GM23248 (cell line): Measurements from ENCODE around the gene NUCB1. TPM values are rescaled to one million over a fixed set of nuclear protein-coding genes. Genes with fewer than 3 reads are reported as not detected.
"Not testable (repeated sequence)": the region's sequence is repeated elsewhere in the genome, so short reads cannot be mapped to it uniquely, and the experiment has no call there.

Experiments used
- DNase-seq: peaks from one replicate; pipeline ENCODE4 v3.0.0-alpha.2; 2015
- H2AFZ ChIP-seq: fragments of 200-600 bp; sonication (generic); 2 replicates; pipeline ENCODE4 v1.6.1; 2016; ENCODE audit warnings: antibody characterized with exemption
- H3F3A ChIP-seq: fragments of 200-600 bp; sonication (generic); 2 replicates; pipeline ENCODE4 v1.6.1; 2016; ENCODE audit warnings: mild to moderate bottlenecking, antibody characterized with exemption, mixed run types; ENCODE audit not compliant: insufficient read depth
- H3K27ac ChIP-seq: fragments of 200-600 bp; sonication (generic); 2 replicates; pipeline ENCODE4 v1.5.1; 2016; ENCODE audit warnings: mild to moderate bottlenecking
- H3K27me3 ChIP-seq: fragments of 200-600 bp; sonication (generic); replicated peaks from 2 replicates; pipeline ENCODE4 v1.6.1; 2016; ENCODE audit warnings: mild to moderate bottlenecking; ENCODE audit not compliant: insufficient read depth
- H3K36me3 ChIP-seq: fragments of 200-600 bp; sonication (generic); 2 replicates; pipeline ENCODE4 v1.6.1; 2016; ENCODE audit warnings: low read depth, mild to moderate bottlenecking
- H3K4me1 ChIP-seq: fragments of 200-600 bp; sonication (generic); 2 replicates; pipeline ENCODE4 v1.6.1; 2016; ENCODE audit warnings: mild to moderate bottlenecking; ENCODE audit not compliant: insufficient read depth
- H3K4me2 ChIP-seq: fragments of 200-600 bp; sonication (generic); one replicate; pipeline ENCODE4 v1.6.1; 2016; ENCODE audit warnings: mild to moderate bottlenecking; ENCODE audit not compliant: unreplicated experiment
- H3K4me3 ChIP-seq: fragments of 200-600 bp; sonication (generic); 2 replicates; pipeline ENCODE4 v1.5.1; 2016; ENCODE audit warnings: mild to moderate bottlenecking
- H3K79me2 ChIP-seq: fragments of 200-600 bp; sonication (generic); 2 replicates; pipeline ENCODE4 v1.6.1; 2016; ENCODE audit warnings: mild to moderate bottlenecking; ENCODE audit not compliant: insufficient read depth
- H3K9ac ChIP-seq: fragments of 200-600 bp; sonication (generic); 2 replicates; pipeline ENCODE4 v1.6.1; 2016; ENCODE audit warnings: mild to moderate bottlenecking
- H3K9me2 ChIP-seq: fragments of 200-600 bp; sonication (generic); 2 replicates; pipeline ENCODE4 v1.6.1; 2016; ENCODE audit warnings: mixed run types, mild to moderate bottlenecking, moderate library complexity; ENCODE audit not compliant: insufficient read depth
- H3K9me3 ChIP-seq: fragments of 200-600 bp; sonication (generic); one replicate; pipeline ENCODE4 v1.6.1; 2017; ENCODE audit warnings: low read depth
- H4K20me1 ChIP-seq: fragments of 200-600 bp; sonication (generic); 2 replicates; pipeline ENCODE4 v1.6.0; 2016; ENCODE audit not compliant: insufficient read depth
- EZH2 ChIP-seq: fragments of 200-600 bp; sonication (generic); IDR thresholded peaks from 2 replicates; pipeline ENCODE4 v1.6.1; 2018; ENCODE audit warnings: antibody characterized with exemption, mild to moderate bottlenecking; ENCODE audit not compliant: insufficient read depth, poor library complexity, severe bottlenecking
- EZH2phosphoT487 ChIP-seq: fragments of 200-600 bp; sonication (generic); IDR thresholded peaks from 2 replicates; pipeline ENCODE4 v1.6.1; 2018; ENCODE audit warnings: antibody characterized with exemption, moderate library complexity, mild to moderate bottlenecking, low read depth; ENCODE audit not compliant: insufficient read depth
- WGBS, 2 experiments: methylation state at CpG; one replicate each; pipeline ENCODE4 v1.1.6; 2015 to 2017; ENCODE audit warnings: low lambda C conversion rate in 2 of 2, low coverage in 1 of 2; ENCODE audit errors: missing lambda C conversion rate in 2 of 2; 5-methylcytosine and 5-hydroxymethylcytosine counted together
- in situ Hi-C: fragments of 300-500 bp; cut with MboI; formaldehyde crosslinking; loops from 2 replicates; pipeline ENCODE4 v1.15.0; 2020
- polyA plus RNA-seq: library from polyadenylated mRNA; unstranded; fragments of >200 nt; fragmentation: Nextera tagmentation; extraction: Ambion mirVana; gene quantifications from 2 replicates; pipeline ENCODE4 v1.2.1, GENCODE V29; 2016
- total RNA-seq: library from RNA; depleted of rRNA; stranded (reverse); fragments of >200 nt; shearing (Covaris generic); gene quantifications from 2 replicates; pipeline ENCODE4 v1.2.3, GENCODE V29; 2014

Gene NUCB1
- total and polyA plus RNA-seq, 2 experiments from 2014 or later, result 401 to 412 TPM

DNA sequence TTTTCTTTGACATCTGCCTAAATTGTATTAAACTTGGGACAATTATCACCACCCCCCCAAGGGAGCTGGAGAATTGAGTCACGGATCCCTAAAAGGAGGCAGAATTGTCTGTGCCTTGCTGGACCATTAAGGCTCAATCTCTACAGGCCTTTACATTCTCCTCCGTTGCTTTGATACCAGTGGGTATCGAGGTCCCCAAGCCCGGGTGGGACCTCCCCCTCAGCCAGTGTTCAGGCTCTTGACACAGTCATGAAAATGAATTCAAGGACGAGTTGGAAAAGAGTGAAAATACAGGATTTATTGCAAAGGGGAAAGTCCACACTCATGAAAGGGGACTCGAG is 22.3 kb upstream of the NUCB1 start:
- no peaks in the 10 kb centered on the region for H3K9me3 ChIP-seq
- 77 to 78% methylated on average over 6 of the region's 6 CpGs for WGBS, 2 experiments
- TF ChIP-seq EZH2 (no peak), EZH2phosphoT487 (no peak)
- H3K9ac ChIP-seq, result no peak overlapping the region
- peaks cover 14% of the 10 kb centered on the region for H3K4me1 ChIP-seq
- in situ Hi-C loops, result no loop called here
- DNase-seq, result peak; percentile 30
- peaks cover 63% of the 10 kb centered on the region for H3F3A ChIP-seq
- H3K36me3 ChIP-seq, result peaks cover 42% of the 10 kb centered on the region
- no peaks in the 10 kb centered on the region for H3K27me3 ChIP-seq
- peaks cover 49% of the 10 kb centered on the region for H3K79me2 ChIP-seq
- no peak overlapping the region for H2AFZ ChIP-seq
- H4K20me1 ChIP-seq, result peaks cover 5% of the 10 kb centered on the region; the same call in 1 of the 2 replicates
- no peaks in the 10 kb centered on the region for H3K9me2 ChIP-seq
- 0 out of 2 replicates have a peak overlapping the region, but pooled peaks have one; percentile 3 for H3K27ac ChIP-seq
- no peak overlapping the region for H3K4me3 ChIP-seq
- H3K4me2 ChIP-seq, result no peak overlapping the region

DNA sequence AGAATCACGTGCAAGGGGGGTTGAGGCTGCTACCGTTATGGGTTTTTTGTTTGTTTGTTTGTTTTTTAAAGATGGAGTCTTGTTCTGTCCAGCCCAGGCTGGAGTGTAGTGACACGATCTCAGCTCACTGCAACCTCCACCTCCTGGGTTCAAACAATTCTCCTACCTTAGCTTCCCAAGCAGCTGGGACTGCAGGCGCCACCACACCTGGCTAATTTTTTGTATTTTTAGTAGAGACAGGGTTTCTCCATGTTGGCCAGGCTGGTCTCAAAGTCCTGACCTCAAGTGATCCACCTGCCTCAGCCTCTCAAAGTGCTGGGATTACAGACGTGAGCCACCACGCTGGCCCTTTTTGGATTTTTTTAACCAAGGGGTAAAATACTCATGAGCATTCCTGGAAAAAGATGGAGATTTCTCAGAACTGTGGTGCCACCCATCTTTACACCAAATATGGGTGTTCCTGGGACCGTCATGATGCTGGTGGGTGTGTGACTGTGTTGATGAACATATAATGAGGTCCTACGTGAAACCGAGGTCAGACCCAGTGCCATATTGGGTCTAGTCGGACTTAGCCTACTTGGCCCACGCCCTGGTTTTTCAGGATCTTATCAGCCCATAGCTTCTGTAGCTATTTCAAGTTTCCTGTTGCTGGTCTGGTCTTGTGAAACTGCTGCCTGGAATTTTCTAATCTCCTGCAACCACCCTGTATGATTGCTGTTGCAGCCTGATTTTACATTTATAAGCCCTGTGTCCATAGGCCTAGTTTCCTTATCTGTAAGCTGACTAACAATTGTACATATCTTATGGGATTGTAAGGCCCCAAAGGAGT is 21.7 kb upstream of the NUCB1 start:
- 54 to 57% methylated on average over 11 of the region's 11 CpGs for WGBS, 2 experiments
- peaks cover 14% of the 10 kb centered on the region for H3K4me1 ChIP-seq
- H3K4me3 ChIP-seq, result no peak overlapping the region
- TF ChIP-seq EZH2 (no peak), EZH2phosphoT487 (no peak)
- peaks cover 5% of the 10 kb centered on the region; the same call in 1 of the 2 replicates for H4K20me1 ChIP-seq
- H3K27ac ChIP-seq, result 0 out of 2 replicates have a peak overlapping the region, but pooled peaks have one; percentile 12
- H3K36me3 ChIP-seq, result peaks cover 38% of the 10 kb centered on the region
- H3K4me2 ChIP-seq, result no peak overlapping the region
- DNase-seq, result peak; percentile 51
- H3K79me2 ChIP-seq, result peaks cover 44% of the 10 kb centered on the region
- H2AFZ ChIP-seq, result no peak overlapping the region
- in situ Hi-C loops, result no loop called here
- H3K27me3 ChIP-seq, result no peaks in the 10 kb centered on the region
- H3K9me3 ChIP-seq, result no peaks in the 10 kb centered on the region
- no peaks in the 10 kb centered on the region for H3K9me2 ChIP-seq
- peaks cover 60% of the 10 kb centered on the region for H3F3A ChIP-seq
- no peak overlapping the region for H3K9ac ChIP-seq

DNA sequence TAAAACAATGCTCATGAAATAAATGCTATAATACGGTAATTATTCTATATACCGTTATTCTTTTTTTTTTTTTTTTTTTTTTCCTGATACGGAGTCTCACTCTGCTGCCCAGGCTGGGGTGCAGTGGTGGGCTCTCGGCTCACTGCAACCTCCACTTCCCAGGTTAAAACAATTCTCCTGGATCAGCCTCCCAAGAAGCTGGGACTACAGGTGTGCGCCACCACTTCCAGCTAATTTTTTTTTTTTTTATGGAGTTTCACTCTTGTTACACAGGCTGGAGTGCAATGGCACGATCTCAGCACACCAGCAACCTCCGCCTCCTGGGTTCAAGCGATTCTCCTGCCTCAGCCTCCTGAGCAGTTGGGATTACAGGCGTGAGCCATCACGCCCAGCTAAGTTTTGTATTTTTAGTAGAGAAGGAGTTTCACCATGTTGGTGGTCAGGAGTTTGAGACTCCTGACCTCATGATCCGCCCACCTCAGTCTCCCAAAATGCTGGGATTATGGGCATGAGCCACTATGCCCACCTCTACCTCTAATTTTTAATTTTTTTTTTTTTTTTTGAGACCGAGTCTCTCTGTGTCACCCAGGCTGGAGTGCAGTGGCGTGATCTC is 21.0 kb upstream of the NUCB1 start:
- DNase-seq, result no peak
- no peak overlapping the region for H3K9ac ChIP-seq
- whole genome bisulfite sequencing, 2 experiments, result 88 to 92% methylated on average over 13 of the region's 13 CpGs
- H2AFZ ChIP-seq, result no peak overlapping the region
- H3K27ac ChIP-seq, result 0 out of 2 replicates have a peak overlapping the region, but pooled peaks have one; percentile 12
- no peaks in the 10 kb centered on the region for H4K20me1 ChIP-seq
- in situ Hi-C loops, result no loop called here
- no peak overlapping the region for H3K4me2 ChIP-seq
- peaks cover 53% of the 10 kb centered on the region for H3F3A ChIP-seq
- no peaks in the 10 kb centered on the region for H3K9me2 ChIP-seq
- H3K79me2 ChIP-seq, result peaks cover 36% of the 10 kb centered on the region
- H3K27me3 ChIP-seq, result no peaks in the 10 kb centered on the region
- peaks cover 31% of the 10 kb centered on the region for H3K36me3 ChIP-seq
- no peaks in the 10 kb centered on the region for H3K9me3 ChIP-seq
- no peak overlapping the region for H3K4me3 ChIP-seq
- TF ChIP-seq EZH2phosphoT487, result no peak
- no peak for TF ChIP-seq EZH2
- H3K4me1 ChIP-seq, result peaks cover 14% of the 10 kb centered on the region

DNA sequence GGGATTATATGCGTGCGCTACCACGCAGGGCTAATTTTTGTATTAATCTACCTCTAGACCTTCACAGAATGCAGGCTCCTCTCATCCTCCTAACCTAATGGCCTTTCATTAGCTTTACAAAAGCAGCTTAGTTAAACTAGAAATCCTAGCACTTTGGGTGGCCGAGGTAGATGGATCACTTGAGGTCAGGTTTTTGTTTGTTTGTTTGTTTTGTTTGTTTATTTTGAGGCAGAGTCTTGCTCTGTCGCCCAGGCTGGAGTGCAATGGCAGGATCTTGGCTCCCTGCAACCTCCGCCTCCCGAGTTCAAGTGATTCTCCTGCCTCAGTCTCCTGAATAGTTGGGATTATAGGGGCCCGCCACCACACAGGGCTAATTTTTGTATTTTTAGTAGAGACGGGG is 20.4 kb upstream of the NUCB1 start:
- peaks cover 31% of the 10 kb centered on the region for H3K79me2 ChIP-seq
- H3K27me3 ChIP-seq, H3K4me2 ChIP-seq, DNase-seq, H2AFZ ChIP-seq, H3K9ac ChIP-seq, H3K4me3 ChIP-seq, H4K20me1 ChIP-seq, H3K9me3 ChIP-seq, H3K27ac ChIP-seq, H3K9me2 ChIP-seq, in situ Hi-C loops: not testable (repeated sequence)
- 88 to 94% methylated on average over 9 of the region's 9 CpGs for WGBS, 2 experiments
- peaks cover 47% of the 10 kb centered on the region for H3F3A ChIP-seq
- peaks cover 14% of the 10 kb centered on the region for H3K4me1 ChIP-seq
- peaks cover 27% of the 10 kb centered on the region for H3K36me3 ChIP-seq
